Central memory CD4-positive, alpha-beta T cell (primary cell): ENCODE measurements around the gene GTF2F1.
"Not testable (repeated sequence)": the region's sequence is repeated elsewhere in the genome, so short reads cannot be mapped to it uniquely, and the experiment has no call there.

Experiments
- DNase-seq: peaks from one replicate; pipeline ENCODE4 v3.0.0; 2022

Gene GTF2F1

GRCh38 chr19:6354098-6354674, 38.8 kb downstream of the GTF2F1 start:
- DNase-seq, result no peak

GRCh38 chr19:6352381-6353165, 40.4 kb downstream of the GTF2F1 start:
- no peak for DNase-seq

DNA sequence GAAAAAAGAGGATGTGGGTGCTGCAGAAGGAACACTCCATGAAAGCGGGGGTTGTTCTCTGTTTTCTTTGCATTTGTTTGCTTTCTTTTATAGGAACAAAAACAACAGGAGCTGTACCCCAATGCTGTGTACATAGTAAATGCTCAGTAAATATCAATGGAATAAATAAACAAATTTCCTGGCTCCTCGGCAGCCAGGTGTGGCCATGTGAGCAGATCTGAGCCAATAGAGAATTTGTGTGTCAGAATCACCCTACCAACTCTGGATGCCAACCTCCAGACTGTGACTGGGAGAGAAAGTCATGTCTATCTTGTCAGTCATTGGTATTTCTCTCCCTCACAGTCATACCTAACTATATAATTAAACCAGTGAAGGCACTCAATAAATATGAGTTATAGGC, 42.3 kb downstream of the GTF2F1 start:
- no peak for DNase-seq

- DNase-seq, result not testable (repeated sequence)
Observed at GRCh38 chr19:6349271-6349670, 43.7 kb downstream of the GTF2F1 start.

- no peak for DNase-seq
Observed at GRCh38 chr19:6343462-6343861, 49.5 kb downstream of the GTF2F1 start.

- DNase-seq, result no peak
Observed at GRCh38 chr19:6340493-6341201, 52.3 kb downstream of the GTF2F1 start.

GRCh38 chr19:6334490-6335285, 58.3 kb downstream of the GTF2F1 start:
- no peak for DNase-seq

- no peak for DNase-seq
Observed at GRCh38 chr19:6333439-6333838, 59.5 kb downstream of the GTF2F1 start, which contains the start of gene ACER1. Gene ACER1, minus strand, starts transcription at chr19:6333612. Its CDS starts 61 bp downstream, at chr19:6333551.
